Measurements from ENCODE around the gene GRK6.
A peak's percentile ranks its signal among the peaks of the same experiment; 100 is the strongest.
"Not testable (repeated sequence)": the region's sequence is repeated elsewhere in the genome, so short reads cannot be mapped to it uniquely, and the experiment has no call there.

GRK6 gene

DNA sequence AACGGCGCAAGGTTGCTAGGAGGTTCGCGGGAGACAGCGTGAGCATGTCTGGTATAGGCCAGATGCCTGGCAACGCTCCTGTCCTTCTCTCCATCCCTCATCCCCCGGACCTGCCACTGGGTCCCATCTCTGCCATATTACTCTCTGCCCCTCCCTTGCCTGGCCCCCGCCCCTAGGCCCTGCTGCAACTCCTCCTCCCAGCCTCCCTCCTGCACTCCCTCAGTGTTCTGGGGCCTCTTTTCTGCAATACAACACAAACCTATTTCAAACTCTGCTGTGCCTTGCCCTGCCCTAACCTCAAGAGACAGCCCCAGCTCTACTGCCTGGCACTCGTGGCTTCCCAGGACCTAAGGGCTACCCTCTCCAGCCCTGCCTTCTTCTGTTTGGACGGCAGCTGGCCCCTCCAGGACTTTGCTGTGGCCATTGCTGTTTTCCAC lies 55.9 kb downstream of the GRK6 start:
- H3K27me3 ChIP-seq (ENCODE audit: control insufficient read depth in 1 of 2, insufficient read depth in 2 of 2, low read length in 2 of 2) = no peaks in the 10 kb centered on the region
- no peak overlapping the region for H3K4me3 ChIP-seq (ENCODE audit: low read depth in 1 of 2, low read length in 2 of 2)
- H3K4me1 ChIP-seq (ENCODE audit: insufficient read depth, low read length) = peaks cover 82% of the 10 kb centered on the region
- no peak overlapping the region for H3K9ac ChIP-seq (ENCODE audit: low read length)
- H3K9me3 ChIP-seq (ENCODE audit: low read length) = no peaks in the 10 kb centered on the region
- H3K27ac ChIP-seq (ENCODE audit: low read depth, low read length) = no peak overlapping the region
- peaks cover 44% of the 10 kb centered on the region for H3K36me3 ChIP-seq (ENCODE audit: insufficient read depth, low read length)

- Histone ChIP-seq H3K27me3 (ENCODE audit: control insufficient read depth in 1 of 2, insufficient read depth in 2 of 2, low read length in 2 of 2) (no peaks in the 10 kb centered on the region), H3K4me1 (ENCODE audit: insufficient read depth, low read length) (peaks cover 79% of the 10 kb centered on the region), H3K4me3 (ENCODE audit: low read depth in 1 of 2, low read length in 2 of 2) (no peak overlapping the region), H3K27ac (ENCODE audit: low read depth, low read length) (peak overlapping the region; percentile 80), H3K9me3 (ENCODE audit: low read length) (no peaks in the 10 kb centered on the region), H3K9ac (ENCODE audit: low read length) (no peak overlapping the region), H3K36me3 (ENCODE audit: insufficient read depth, low read length) (peaks cover 51% of the 10 kb centered on the region)
Observed at GRCh38 chr5:177483042-177483441, 56.6 kb downstream of the GRK6 start.

DNA sequence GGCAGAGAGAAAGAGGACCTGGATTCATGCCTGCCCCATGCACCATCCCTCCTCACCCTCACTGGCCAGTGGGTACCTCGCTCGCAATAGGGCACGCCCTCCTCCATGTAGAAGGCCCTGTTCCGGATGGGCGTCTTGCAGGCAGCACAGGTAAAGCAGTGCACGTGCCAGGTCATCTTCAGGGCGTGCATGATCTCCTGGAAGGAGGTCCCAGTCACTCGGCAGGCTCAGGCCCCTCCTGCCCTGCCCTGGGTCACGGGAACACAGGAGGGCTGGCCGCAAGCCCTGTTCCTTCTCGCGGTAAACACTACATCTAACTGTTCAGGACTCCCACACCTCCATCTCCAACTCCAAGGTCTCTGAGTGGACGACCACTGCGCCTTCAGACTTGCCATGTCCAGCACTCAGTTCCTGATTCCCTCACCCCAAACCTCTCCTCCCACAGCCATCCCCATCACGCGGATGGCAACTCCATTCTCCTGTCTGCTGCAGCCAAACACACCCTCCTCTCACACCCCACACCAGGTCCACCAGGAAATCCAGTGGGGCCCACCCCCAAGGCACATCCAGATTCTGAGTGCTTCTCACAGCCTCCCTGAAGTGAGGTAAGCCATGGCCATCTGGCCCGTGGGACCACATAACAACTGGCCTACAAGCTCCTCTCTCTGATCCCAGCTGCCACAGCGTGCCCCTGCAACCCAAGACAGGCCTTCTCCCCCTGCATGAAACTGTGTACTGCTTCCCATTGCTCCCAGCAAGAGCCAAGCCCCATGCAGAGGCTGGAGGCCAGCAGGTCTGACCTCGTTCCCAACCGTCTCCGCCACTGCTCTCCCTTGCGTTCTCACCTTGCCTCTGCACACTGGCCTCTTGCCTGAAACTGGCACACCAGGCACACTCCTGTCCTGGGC lies 57.8 kb downstream of the GRK6 start:
- Histone ChIP-seq H3K27ac (ENCODE audit: low read depth, low read length) (peak overlapping the region; percentile 80), H3K9me3 (ENCODE audit: low read length) (no peaks in the 10 kb centered on the region), H3K4me3 (ENCODE audit: low read depth in 1 of 2, low read length in 2 of 2) (no peak overlapping the region), H3K27me3 (ENCODE audit: control insufficient read depth in 1 of 2, insufficient read depth in 2 of 2, low read length in 2 of 2) (no peaks in the 10 kb centered on the region), H3K36me3 (ENCODE audit: insufficient read depth, low read length) (peaks cover 63% of the 10 kb centered on the region), H3K4me1 (ENCODE audit: insufficient read depth, low read length) (peaks cover 71% of the 10 kb centered on the region), H3K9ac (ENCODE audit: low read length) (no peak overlapping the region)

- Histone ChIP-seq H3K27me3 (ENCODE audit: control insufficient read depth in 1 of 2, insufficient read depth in 2 of 2, low read length in 2 of 2) (no peaks in the 10 kb centered on the region), H3K27ac (ENCODE audit: low read depth, low read length) (peak overlapping the region; percentile 80), H3K36me3 (ENCODE audit: insufficient read depth, low read length) (peaks cover 70% of the 10 kb centered on the region), H3K9ac (ENCODE audit: low read length) (no peak overlapping the region), H3K9me3 (ENCODE audit: low read length) (no peaks in the 10 kb centered on the region), H3K4me3 (ENCODE audit: low read depth in 1 of 2, low read length in 2 of 2) (no peak overlapping the region), H3K4me1 (ENCODE audit: insufficient read depth, low read length) (peaks cover 71% of the 10 kb centered on the region)
Observed at GRCh38 chr5:177484902-177485549, 58.5 kb downstream of the GRK6 start.

- Histone ChIP-seq H3K36me3 (ENCODE audit: insufficient read depth, low read length) (peaks cover 77% of the 10 kb centered on the region), H3K4me1 (ENCODE audit: insufficient read depth, low read length) (peaks cover 76% of the 10 kb centered on the region)
- H3K9ac ChIP-seq (ENCODE audit: low read length) = not testable (repeated sequence)
Observed at GRCh38 chr5:177485753-177486152, 59.3 kb downstream of the GRK6 start.

GRCh38 chr5:177486256-177486655 lies 59.8 kb downstream of the GRK6 start:
- Histone ChIP-seq H3K4me3 (ENCODE audit: low read depth in 1 of 2, low read length in 2 of 2) (no peak overlapping the region), H3K27ac (ENCODE audit: low read depth, low read length) (no peak overlapping the region), H3K36me3 (ENCODE audit: insufficient read depth, low read length) (peaks cover 82% of the 10 kb centered on the region), H3K9me3 (ENCODE audit: low read length) (no peaks in the 10 kb centered on the region), H3K4me1 (ENCODE audit: insufficient read depth, low read length) (peaks cover 80% of the 10 kb centered on the region), H3K9ac (ENCODE audit: low read length) (no peak overlapping the region), H3K27me3 (ENCODE audit: control insufficient read depth in 1 of 2, insufficient read depth in 2 of 2, low read length in 2 of 2) (no peaks in the 10 kb centered on the region)

More at GRCh38 chr5:177485753-177486152, 59.3 kb downstream of the GRK6 start:
- not testable (repeated sequence) for H3K27me3 ChIP-seq (ENCODE audit: control insufficient read depth in 1 of 2, insufficient read depth in 2 of 2, low read length in 2 of 2); H3K4me3 ChIP-seq (ENCODE audit: low read depth in 1 of 2, low read length in 2 of 2); H3K9me3 ChIP-seq (ENCODE audit: low read length)
- peak overlapping the region; percentile 80 for H3K27ac ChIP-seq (ENCODE audit: low read depth, low read length)

DNA sequence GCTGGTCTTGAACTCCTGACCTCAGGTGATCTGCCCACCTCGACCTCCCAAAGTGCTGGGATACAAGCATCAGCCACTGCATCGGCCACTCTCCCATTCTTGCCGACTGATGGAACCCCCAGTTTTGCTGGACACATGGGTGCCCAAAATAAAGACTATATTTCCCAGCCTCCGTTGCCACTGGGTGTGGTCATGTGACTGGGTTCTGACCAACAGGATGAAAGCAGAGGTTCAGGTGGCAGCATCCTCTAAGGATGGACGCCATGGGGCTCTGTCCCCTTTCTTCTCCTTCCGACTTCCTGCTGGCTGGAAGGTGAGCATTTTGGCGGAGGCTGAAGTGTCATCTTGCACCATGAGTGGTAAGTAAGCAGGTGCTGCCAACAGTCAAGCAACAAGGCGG lies 60.7 kb downstream of the GRK6 start:
- Histone ChIP-seq H3K4me1 (ENCODE audit: insufficient read depth, low read length) (peaks cover 73% of the 10 kb centered on the region), H3K36me3 (ENCODE audit: insufficient read depth, low read length) (peaks cover 79% of the 10 kb centered on the region), H3K27ac (ENCODE audit: low read depth, low read length) (no peak overlapping the region), H3K9ac (ENCODE audit: low read length) (no peak overlapping the region), H3K4me3 (ENCODE audit: low read depth in 1 of 2, low read length in 2 of 2) (no peak overlapping the region), H3K27me3 (ENCODE audit: control insufficient read depth in 1 of 2, insufficient read depth in 2 of 2, low read length in 2 of 2) (no peaks in the 10 kb centered on the region), H3K9me3 (ENCODE audit: low read length) (no peaks in the 10 kb centered on the region)

DNA sequence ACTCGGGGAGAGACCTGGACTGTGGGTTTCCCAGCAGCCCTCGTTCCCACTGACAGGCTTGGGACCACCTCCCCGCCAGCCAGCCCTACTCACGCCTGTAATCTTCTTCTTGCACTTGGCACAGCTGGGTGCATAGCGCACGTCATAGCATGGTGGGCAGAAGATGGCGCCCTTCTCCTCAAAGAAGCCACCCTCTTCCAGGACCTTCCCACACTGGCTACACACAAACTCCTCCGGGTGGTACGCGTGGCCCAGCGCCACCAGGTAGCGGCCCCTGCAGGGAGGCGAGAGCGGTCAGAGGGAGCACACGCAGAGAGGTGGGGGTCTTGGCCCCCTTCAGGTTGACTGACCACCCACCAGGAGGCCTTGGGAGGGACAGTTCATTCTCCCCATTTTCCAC lies 61.5 kb downstream of the GRK6 start:
- Histone ChIP-seq H3K4me1 (ENCODE audit: insufficient read depth, low read length) (peaks cover 73% of the 10 kb centered on the region), H3K27me3 (ENCODE audit: control insufficient read depth in 1 of 2, insufficient read depth in 2 of 2, low read length in 2 of 2) (no peaks in the 10 kb centered on the region), H3K9me3 (ENCODE audit: low read length) (no peaks in the 10 kb centered on the region), H3K4me3 (ENCODE audit: low read depth in 1 of 2, low read length in 2 of 2) (no peak overlapping the region), H3K9ac (ENCODE audit: low read length) (no peak overlapping the region), H3K36me3 (ENCODE audit: insufficient read depth, low read length) (peaks cover 84% of the 10 kb centered on the region), H3K27ac (ENCODE audit: low read depth, low read length) (peak overlapping the region; percentile 41)

DNA sequence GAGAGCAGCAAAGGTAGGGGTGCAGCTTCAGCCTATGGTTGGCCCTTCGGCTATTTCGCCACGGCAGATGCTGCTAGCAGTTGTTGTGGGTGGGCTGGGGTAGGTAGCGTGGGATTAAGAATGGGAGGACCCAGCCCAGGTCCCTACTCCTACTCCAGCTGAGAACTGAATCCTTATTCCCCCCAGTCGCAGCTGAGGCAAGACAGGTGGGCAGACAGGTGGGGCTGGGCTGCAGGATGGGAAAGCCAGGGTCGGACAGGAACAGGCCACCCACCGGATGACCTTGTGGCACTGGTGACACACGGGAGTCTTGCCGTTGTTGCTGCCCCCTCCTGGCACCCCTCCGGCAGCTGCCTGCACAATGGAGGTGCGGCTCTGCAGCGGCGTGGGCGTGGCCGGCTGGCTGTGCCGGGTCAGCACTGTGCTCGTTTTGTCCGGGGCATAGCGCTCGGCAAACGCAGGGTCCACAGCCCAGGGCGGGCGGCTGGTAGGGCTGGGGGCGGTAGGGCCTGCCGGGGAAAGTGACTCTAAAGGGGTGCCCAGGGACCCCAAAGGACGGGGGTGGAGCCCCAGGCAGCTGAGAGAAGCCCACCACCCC lies 62.7 kb downstream of the GRK6 start:
- H3K4me1 ChIP-seq (ENCODE audit: insufficient read depth, low read length) = peaks cover 74% of the 10 kb centered on the region
- peak overlapping the region; percentile 43 for H3K27ac ChIP-seq (ENCODE audit: low read depth, low read length)
- H3K9me3 ChIP-seq (ENCODE audit: low read length) = no peaks in the 10 kb centered on the region
- H3K4me3 ChIP-seq (ENCODE audit: low read depth in 1 of 2, low read length in 2 of 2) = no peak overlapping the region
- no peak overlapping the region for H3K9ac ChIP-seq (ENCODE audit: low read length)
- no peaks in the 10 kb centered on the region for H3K27me3 ChIP-seq (ENCODE audit: control insufficient read depth in 1 of 2, insufficient read depth in 2 of 2, low read length in 2 of 2)
- H3K36me3 ChIP-seq (ENCODE audit: insufficient read depth, low read length) = peaks cover 83% of the 10 kb centered on the region

DNA sequence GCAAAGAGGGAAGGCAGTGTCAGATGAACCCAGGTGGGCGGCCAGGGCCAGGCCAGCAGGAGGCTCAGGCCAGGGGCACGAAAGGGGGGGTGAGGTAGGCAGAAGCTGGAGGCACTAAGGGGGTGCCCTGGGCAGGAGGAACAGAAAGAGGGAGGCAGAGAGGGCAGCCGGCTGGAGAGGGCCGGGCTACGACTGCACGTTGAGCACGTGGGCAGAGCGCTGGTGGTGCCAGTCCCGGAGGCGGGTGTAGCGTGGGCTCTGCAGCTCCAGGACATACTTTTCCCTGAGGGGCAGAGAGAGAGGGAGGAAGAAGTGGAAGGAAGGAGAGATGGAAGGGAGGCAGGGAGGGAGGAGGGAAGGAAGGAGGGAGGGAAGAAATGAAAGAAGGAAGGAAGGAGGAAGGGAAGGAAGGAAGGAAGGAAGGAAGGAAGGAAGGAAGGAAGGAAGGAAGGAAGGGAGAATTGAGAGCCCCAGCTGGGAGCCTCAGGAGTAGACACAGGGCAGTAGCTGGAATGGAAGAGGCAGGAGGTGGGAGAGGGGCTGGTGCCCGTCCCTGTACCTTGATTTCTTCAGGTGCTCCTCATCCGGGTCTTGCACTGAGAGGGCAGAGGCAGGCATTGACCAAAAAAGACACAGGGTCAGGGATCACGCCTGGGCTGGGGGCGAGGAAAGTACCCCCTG lies 64.0 kb downstream of the GRK6 start:
- no peak overlapping the region for H3K4me3 ChIP-seq (ENCODE audit: low read depth in 1 of 2, low read length in 2 of 2)
- H3K27ac ChIP-seq (ENCODE audit: low read depth, low read length) = peak overlapping the region; percentile 61
- H3K36me3 ChIP-seq (ENCODE audit: insufficient read depth, low read length) = peaks cover 75% of the 10 kb centered on the region
- H3K4me1 ChIP-seq (ENCODE audit: insufficient read depth, low read length) = peaks cover 70% of the 10 kb centered on the region
- no peaks in the 10 kb centered on the region for H3K27me3 ChIP-seq (ENCODE audit: control insufficient read depth in 1 of 2, insufficient read depth in 2 of 2, low read length in 2 of 2)
- H3K9me3 ChIP-seq (ENCODE audit: low read length) = no peaks in the 10 kb centered on the region
- no peak overlapping the region for H3K9ac ChIP-seq (ENCODE audit: low read length)

DNA sequence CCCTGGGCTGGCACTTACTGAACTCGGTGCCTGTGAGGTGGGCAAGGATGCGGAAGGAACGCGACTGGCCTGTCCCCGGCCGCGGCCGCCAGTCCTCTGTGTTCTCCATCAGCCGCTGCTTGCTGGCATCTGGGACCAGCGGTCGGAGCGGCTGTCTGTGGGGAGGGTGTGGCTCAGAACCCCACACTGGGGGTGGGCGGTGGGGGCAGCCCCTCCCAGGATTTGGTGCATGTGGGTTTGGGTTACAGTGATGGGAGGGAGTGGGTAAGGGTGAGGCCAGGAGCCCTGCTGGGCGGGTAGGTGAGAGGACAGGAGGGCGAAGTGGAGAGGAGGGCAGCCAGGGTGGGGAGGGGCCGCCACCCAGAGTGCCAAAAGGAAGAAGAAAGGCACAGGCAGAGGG lies 64.5 kb downstream of the GRK6 start:
- peak overlapping the region in 1 of 2 donors; percentile 14 for H3K4me3 ChIP-seq (ENCODE audit: low read depth in 1 of 2, low read length in 2 of 2)
- H3K4me1 ChIP-seq (ENCODE audit: insufficient read depth, low read length) = peaks cover 73% of the 10 kb centered on the region
- H3K36me3 ChIP-seq (ENCODE audit: insufficient read depth, low read length) = peaks cover 73% of the 10 kb centered on the region
- no peak overlapping the region for H3K9ac ChIP-seq (ENCODE audit: low read length)
- no peaks in the 10 kb centered on the region for H3K27me3 ChIP-seq (ENCODE audit: control insufficient read depth in 1 of 2, insufficient read depth in 2 of 2, low read length in 2 of 2)
- H3K27ac ChIP-seq (ENCODE audit: low read depth, low read length) = peak overlapping the region; percentile 61
- H3K9me3 ChIP-seq (ENCODE audit: low read length) = no peaks in the 10 kb centered on the region

Measured in muscle layer of colon (tissue), 2 donors.